Type B pancreatic cell (in vitro differentiated cells): ENCODE data around the gene FNDC1. TPM values are rescaled to one million over a fixed set of nuclear protein-coding genes. Genes with fewer than 3 reads are reported as not detected.

Experiments used
- DNase-seq: peaks from one replicate; pipeline ENCODE4 v3.0.0; 2021; ENCODE audit warnings: mixed read lengths; ENCODE audit not compliant: unreplicated experiment; ENCODE audit errors: extremely low spot score
- H3K27ac Mint-ChIP-seq: 2 replicates; pipeline ENCODE4 v1.8.0; 2021; ENCODE audit warnings: mild to moderate bottlenecking, mixed read lengths
- H3K27me3 Mint-ChIP-seq: 2 replicates; pipeline ENCODE4 v1.8.0; 2021; ENCODE audit warnings: mixed read lengths
- H3K36me3 Mint-ChIP-seq: 2 replicates; pipeline ENCODE4 v1.8.0; 2021; ENCODE audit warnings: mixed read lengths
- H3K4me1 Mint-ChIP-seq: one replicate; pipeline ENCODE4 v1.8.0; 2021; ENCODE audit warnings: mixed read lengths; ENCODE audit not compliant: unreplicated experiment
- H3K4me3 Mint-ChIP-seq: 2 replicates; pipeline ENCODE4 v1.8.0; 2021; ENCODE audit warnings: mild to moderate bottlenecking, mixed read lengths
- H3K9me3 Mint-ChIP-seq: 2 replicates; pipeline ENCODE4 v1.8.0; 2021; ENCODE audit warnings: mixed read lengths
- total RNA-seq: library from RNA; stranded (reverse); gene quantifications from 2 replicates; pipeline ENCODE4 v1.2.1, GENCODE V29; 2021; ENCODE audit warnings: low replicate concordance
- TF ChIP-seq, protein P1 (sequence below): fragments of 200-600 bp; sonication (generic); conservative IDR thresholded peaks from 2 replicates; pipeline ENCODE4 v1.5.0; 2021; ENCODE audit warnings: antibody characterized with exemption, mild to moderate bottlenecking

FNDC1 gene
- total RNA-seq, 1 donor from 2014 or later = 1.7 TPM

DNA sequence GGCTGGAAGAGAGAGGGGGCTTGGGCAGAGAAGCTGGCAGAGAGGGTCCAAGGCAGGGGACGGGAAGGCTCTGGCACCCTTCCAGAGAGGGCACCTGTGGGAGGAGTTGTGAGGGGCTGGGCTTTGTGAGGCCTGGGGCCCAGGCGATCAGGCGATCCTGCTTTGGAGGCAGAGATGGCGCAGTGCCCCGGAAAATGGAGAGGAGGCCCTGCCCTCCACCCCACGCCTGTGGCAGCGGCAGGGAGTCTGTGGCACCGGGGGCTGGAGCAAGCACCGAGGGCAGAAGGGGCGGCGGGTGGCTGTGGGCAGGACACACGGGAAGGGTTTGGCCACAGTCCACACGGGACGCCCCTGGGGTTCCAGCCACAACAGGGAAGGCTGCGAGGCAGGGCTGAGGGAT, 36.5 kb upstream of the FNDC1 start:
- Mint-ChIP-seq H3K4me3 (no peak overlapping the region), H3K9me3 (no peaks in the 10 kb centered on the region), H3K36me3 (no peaks in the 10 kb centered on the region), H3K4me1 (no peaks in the 10 kb centered on the region), H3K27me3 (peaks cover 22% of the 10 kb centered on the region), H3K27ac (no peak overlapping the region)
- DNase-seq = no peak
- TF ChIP-seq, protein P1, sequence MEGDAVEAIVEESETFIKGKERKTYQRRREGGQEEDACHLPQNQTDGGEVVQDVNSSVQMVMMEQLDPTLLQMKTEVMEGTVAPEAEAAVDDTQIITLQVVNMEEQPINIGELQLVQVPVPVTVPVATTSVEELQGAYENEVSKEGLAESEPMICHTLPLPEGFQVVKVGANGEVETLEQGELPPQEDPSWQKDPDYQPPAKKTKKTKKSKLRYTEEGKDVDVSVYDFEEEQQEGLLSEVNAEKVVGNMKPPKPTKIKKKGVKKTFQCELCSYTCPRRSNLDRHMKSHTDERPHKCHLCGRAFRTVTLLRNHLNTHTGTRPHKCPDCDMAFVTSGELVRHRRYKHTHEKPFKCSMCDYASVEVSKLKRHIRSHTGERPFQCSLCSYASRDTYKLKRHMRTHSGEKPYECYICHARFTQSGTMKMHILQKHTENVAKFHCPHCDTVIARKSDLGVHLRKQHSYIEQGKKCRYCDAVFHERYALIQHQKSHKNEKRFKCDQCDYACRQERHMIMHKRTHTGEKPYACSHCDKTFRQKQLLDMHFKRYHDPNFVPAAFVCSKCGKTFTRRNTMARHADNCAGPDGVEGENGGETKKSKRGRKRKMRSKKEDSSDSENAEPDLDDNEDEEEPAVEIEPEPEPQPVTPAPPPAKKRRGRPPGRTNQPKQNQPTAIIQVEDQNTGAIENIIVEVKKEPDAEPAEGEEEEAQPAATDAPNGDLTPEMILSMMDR = no peak

DNA sequence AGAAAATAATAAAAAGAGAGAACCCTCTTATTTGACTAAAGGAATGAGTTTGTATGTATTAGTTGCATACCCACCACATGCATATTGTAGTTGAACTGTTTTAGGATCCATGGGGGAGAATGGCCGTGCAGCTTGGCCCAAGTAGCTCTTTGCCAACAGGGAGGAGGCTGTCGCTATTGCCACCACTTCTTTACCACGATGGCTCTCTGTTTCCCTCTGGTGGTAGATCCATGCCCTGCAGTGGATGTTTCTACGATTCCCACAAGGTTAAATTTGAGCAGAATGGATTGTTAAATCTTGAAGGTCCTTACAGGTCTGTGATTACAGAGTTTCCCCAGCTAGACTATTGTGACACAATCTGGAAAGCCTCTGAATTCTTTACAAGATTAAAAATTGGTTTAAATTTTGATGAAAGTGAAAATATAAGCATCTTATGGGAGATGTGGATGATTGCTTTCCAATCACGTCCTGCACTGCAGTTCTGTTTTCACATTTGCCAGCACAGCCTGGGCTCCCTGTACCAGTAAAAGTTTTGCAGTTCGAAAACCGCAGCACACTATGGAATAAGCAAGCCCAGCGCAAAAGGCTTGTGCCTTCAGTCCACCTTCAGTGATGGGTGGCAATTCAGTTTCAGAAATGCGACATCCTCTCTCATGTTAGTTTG, 34.4 kb upstream of the FNDC1 start:
- Mint-ChIP-seq H3K4me3 (no peak overlapping the region), H3K27ac (no peak overlapping the region), H3K4me1 (no peaks in the 10 kb centered on the region), H3K36me3 (no peaks in the 10 kb centered on the region), H3K9me3 (no peaks in the 10 kb centered on the region), H3K27me3 (peaks cover 39% of the 10 kb centered on the region)
- no peak for DNase-seq
- TF ChIP-seq, protein P1 = peak; percentile 92

DNA sequence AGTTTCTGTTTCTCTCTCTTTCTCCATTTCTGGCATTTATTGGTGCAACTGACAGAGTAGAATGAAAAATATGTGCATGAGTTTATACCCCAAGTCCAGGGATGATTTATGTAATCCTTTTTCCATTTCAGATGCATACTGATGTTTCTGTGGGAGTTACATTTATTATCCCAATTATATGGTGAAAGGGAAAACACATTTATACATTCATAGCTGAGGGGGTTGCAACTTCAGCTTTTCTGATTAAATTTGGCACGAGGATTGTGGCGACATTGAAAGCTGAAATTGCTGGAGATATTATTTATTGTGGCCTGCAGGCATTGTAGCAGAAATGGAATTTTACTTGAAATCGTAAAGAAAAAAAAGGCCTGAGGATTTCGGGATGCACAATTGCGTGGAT, 31.5 kb upstream of the FNDC1 start:
- H3K4me1 Mint-ChIP-seq = no peaks in the 10 kb centered on the region
- H3K27me3 Mint-ChIP-seq = peaks cover 37% of the 10 kb centered on the region
- DNase-seq = no peak
- H3K9me3 Mint-ChIP-seq = no peaks in the 10 kb centered on the region
- H3K4me3 Mint-ChIP-seq = no peak overlapping the region
- no peaks in the 10 kb centered on the region for H3K36me3 Mint-ChIP-seq
- no peak overlapping the region for H3K27ac Mint-ChIP-seq
- TF ChIP-seq, protein P1 = no peak

DNA sequence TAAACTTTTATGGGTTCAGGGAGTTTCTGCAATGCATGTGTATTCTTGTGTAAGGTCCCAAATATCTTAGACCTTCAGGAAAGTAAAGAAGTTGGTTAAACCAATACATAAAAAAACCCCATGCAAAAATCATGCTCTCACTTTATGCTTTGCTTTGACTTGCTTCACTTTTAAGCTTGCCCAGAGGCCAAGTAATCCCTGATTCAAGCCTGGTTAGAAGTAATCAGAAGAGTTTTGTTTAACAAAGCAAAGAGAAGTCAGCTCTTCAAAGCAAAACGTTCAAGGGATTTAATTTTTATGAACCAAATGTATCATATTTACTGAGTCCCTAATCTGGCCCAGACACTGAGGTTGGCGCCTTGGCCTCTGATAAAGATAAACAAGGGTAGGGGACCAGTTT, 26.7 kb upstream of the FNDC1 start:
- peaks cover 36% of the 10 kb centered on the region for H3K27me3 Mint-ChIP-seq
- H3K9me3 Mint-ChIP-seq = no peaks in the 10 kb centered on the region
- no peak overlapping the region for H3K4me3 Mint-ChIP-seq
- H3K36me3 Mint-ChIP-seq = no peaks in the 10 kb centered on the region
- no peak for DNase-seq
- no peak overlapping the region for H3K27ac Mint-ChIP-seq
- no peaks in the 10 kb centered on the region for H3K4me1 Mint-ChIP-seq
- TF ChIP-seq, protein P1 = no peak

DNA sequence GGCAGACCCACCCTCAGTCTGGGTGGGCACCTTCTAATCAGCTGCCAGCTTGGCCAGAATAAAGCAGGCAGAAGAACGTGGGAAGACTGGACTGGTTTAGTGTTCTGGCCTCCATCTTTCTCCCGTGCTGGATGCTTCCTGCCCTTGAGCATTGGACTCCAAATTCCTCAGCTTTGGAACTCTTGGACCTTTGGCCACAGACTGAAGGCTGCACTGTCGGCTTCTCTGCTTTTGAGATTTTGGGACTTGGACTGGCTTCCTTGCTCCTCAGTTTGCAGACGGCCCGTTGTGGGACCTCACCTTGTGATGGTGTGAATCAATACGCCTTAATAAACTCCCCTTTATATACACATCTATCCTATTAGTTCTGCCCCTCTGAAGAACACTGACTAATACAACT, 20.6 kb upstream of the FNDC1 start:
- no peaks in the 10 kb centered on the region for H3K36me3 Mint-ChIP-seq
- H3K27me3 Mint-ChIP-seq = peaks cover 28% of the 10 kb centered on the region
- no peak for DNase-seq
- no peaks in the 10 kb centered on the region for H3K4me1 Mint-ChIP-seq
- no peaks in the 10 kb centered on the region for H3K9me3 Mint-ChIP-seq
- H3K4me3 Mint-ChIP-seq = no peak overlapping the region
- TF ChIP-seq, protein P1 = no peak
- H3K27ac Mint-ChIP-seq = no peak overlapping the region
